GM04504 (cell line): ENCODE measurements around the gene MYO7B.

Experiments used
- DNase-seq: peaks from one replicate; pipeline ENCODE4 v3.0.0-alpha.2; 2012; ENCODE audit warnings: low read depth

MYO7B gene

GRCh38 chr2:127650785-127651380, 115.4 kb downstream of the MYO7B start:
- no peak for DNase-seq

- no peak for DNase-seq
Measured at GRCh38 chr2:127651381-127651809, 115.9 kb downstream of the MYO7B start.

DNA sequence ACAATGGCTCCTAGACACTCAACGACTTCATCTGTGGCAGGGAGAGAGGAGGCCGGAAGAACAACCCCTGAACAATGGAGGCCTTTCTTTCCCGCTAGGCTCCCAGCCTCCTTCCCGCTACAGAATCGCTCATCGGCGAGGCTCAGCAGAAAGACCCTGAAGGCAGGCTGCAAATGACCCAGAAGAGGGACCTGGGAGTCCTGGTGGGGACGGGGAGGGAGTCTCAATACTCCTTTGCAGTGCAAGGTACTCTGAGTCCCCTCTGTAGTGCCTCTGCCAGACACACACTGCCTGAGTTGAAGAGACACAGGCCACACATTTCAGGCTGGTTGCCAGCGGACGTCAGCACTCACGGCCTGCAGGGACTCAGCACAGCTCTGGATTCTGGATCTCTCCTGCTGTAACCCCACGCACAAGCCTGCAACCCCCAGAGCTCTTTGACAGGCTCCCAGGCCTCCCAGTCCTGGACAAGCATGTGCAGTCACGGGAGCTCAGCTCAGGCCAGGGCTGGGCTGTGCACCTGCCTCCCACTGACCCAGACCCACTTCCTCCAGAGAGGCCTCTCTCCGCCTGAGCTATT, 116.6 kb downstream of the MYO7B start:
- DNase-seq = no peak

DNA sequence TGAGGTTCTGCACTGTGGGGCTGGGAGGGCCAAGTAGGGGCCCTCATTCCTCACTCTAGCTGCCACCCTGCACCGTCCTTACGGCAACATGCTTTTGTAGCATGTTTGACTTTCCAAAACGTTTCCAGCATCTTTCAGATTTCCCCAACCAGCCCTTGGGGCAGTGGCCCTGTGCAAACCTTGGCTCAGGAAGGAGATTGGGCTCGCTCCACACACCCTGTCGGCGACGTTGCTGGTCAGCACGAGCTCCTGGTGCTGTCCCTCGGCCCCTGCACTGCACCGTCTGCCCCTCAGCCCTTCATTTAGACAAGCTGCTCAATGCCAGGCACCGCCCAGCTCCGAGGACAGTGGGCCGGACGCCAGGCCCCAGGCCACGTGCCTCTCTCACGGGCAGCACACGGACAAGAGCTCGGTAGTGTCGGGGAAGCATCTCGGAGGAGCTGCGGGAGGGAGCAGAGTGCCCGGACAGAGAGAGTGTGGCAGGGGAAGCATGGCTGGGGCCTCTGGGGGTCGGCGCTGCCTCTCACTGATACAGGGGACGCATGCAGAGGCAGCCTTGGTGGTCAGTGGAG, 117.4 kb downstream of the MYO7B start:
- no peak for DNase-seq

- DNase-seq = no peak
Measured at GRCh38 chr2:127653421-127654083, 118.1 kb downstream of the MYO7B start.

DNA sequence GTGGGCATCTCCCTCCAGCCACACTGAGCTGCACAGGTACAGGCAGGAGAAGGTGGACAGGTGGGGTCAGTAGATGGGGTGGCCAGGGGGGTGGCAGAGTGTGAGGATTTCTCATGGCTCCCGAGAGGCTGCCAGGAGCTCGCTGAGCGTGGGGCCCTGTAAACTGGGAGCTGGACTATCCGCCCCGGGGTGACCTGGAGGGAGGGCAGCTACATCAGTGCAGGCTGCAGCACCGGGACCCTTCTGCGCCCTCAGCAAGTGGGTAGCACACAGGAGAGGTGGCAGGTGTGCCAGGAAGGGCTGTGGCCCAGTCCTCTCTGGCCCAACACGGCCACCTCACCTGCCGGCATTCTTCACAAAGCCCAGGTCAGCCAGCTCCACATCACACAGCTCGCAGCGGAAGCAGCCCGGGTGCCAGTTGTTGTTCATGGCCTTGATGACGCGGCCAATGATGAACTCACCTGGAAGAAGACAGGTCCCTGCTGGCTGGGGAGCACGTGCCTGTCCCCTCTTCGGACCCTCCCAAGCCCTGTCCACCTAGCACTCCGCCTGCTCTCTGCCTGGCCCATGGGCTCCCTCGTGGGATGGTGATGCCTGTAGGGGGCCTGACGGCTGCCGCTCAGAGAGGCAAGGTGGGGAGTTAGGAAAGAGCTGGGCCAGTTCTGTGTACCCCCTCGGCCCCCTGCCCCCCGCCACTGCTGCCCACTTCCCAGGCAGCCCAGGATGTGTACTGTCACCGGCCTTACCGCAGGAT, 118.8 kb downstream of the MYO7B start:
- DNase-seq = no peak

GRCh38 chr2:127654838-127655175, 119.3 kb downstream of the MYO7B start:
- no peak for DNase-seq

- DNase-seq = no peak
Measured at GRCh38 chr2:127655209-127656073, 120.0 kb downstream of the MYO7B start.

GRCh38 chr2:127656569-127657231, 121.2 kb downstream of the MYO7B start:
- no peak for DNase-seq

DNA sequence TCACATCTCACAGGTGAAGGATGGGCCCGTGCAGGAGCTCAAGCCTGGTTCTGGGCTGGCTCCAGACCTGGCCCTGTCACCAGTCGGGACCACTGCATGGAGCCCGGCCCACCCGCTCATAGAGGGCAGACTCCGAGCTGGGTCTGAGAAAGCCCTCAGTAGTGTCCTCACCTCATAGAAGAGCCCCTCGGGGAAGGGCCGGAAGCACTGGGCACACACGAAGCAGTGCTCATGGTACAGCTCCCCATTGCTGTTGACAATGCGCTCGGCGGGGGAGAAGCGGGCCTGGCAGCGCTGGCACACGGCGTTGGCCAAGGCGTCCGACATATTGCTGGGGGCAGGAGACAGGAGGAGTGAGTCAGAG, 121.7 kb downstream of the MYO7B start:
- DNase-seq = no peak

DNA sequence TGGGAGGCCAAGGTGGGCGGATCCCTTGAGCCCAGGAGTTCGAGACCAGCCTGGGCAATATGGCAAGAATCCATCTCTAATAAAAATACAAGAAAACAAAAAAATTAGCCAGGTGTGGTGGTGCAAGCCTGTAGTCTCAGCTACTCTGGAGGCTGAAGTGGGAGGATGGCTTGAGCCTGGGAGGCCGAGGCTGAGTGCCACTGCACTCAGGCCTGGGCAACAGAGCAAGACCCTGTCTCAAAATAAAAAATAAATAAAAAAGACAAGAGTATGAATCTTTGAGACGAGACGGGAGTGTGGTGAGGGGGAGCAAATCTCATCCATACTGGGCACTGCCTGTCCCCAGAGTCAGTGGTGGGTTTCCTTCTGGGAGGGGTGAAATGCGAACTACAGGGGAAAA, 122.7 kb downstream of the MYO7B start:
- no peak for DNase-seq

DNA sequence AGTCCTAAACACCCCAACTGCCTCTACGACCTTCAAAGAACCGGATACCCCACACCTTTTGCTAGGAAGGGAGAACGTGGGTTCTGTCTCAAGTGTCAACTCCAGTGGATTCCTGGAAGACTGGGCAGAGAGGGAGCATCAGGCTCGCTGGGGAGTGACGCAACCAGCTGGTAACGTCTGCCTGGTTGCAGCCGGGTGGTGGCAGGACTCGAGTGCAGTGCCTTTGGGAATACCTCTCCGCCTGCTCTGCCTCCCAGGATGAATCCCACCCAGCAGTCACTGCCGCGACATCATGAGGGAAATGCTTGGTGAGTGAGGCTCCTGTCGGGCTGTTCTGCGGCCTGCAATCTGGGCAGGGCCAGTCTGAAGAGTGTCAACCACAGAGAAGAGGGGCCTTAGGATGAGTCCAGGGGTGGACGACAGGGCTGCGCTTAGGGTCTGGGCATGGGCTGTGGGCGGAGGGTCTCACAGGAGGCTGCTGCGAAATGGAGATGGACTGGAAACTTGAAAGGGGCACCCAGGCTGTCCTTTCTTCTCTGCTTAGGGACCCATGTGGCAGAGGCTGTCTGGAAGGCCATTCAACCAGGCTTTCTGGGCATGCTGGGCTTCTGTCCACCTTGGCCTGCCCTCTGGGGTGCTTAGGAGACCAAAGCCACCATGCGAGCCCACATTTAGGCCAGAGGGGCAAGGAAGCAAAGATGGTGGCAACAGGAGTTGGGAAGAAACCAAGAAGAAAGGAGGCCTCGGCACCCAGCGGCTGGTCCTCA, 123.3 kb downstream of the MYO7B start:
- no peak for DNase-seq

GRCh38 chr2:127659408-127660290, 124.2 kb downstream of the MYO7B start:
- no peak for DNase-seq

- DNase-seq = no peak
Measured at GRCh38 chr2:127660291-127660578, 124.8 kb downstream of the MYO7B start.

DNA sequence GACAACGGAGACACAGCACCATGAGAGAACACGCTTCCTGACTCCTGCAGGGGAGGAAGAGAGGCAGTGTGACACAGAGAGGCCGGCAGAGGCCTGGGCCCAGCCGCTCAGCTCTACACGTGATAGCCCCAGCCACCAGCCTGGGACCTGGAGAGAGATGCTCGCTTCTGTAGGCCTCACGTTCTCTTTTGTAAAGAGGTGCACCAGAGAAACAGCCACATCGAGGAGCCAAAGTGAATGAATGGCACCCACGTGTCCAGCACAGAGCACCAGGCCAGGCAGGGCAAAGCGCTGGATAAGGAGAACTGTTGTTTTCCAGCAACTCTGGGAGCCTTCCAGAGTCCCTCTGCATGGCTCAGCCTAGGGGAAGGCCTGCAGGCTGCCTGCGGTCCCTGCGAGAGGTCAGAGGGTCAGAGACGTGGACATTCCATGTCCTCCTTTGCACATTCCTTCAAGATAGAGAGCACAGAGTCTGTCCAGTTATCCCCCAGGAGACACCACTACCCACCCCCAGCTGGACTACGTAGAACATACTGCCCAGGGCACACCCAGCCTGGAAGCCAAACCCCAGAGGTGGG, 125.7 kb downstream of the MYO7B start:
- no peak for DNase-seq

DNA sequence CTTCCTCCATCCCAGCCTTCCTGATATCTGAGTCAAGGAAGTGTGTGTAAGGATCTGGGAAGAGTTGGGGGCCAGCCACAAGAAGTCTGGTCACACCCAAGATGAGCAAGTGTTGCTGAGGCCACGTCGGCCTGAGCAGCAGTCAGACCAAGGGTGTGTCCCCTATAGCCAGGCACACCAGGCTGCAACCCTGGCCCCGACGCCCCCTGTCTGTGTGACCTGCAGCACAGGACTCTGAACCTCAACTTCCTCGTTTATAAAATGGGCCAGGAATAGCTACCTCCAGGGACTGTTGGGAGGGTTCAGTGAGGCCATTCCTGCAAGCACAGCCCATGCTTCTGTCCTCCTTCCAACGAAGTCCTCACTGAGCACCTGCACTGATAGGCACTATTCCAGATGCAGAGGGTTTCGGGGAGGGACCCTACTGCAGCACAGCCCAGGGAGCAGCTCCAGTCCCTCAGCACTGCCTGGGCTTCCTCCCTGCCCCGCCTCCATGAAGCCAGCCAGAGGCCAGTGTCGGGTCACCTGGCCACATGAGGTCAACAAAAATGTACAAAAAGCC, 126.5 kb downstream of the MYO7B start:
- DNase-seq = no peak

- DNase-seq = no peak
Measured at GRCh38 chr2:127662937-127663565, 127.6 kb downstream of the MYO7B start.

- no peak for DNase-seq
Measured at GRCh38 chr2:127663566-127664064, 128.1 kb downstream of the MYO7B start.
